Sigmoid colon (tissue), 7 donors: Measurements from ENCODE around the gene QRICH1. TPM values are rescaled to one million over a fixed set of nuclear protein-coding genes. Genes with fewer than 3 reads are reported as not detected.

Experiments used
- DNase-seq: peaks from one replicate; pipeline ENCODE4 v3.0.0-alpha.2; 2019
- H3K27ac ChIP-seq, 4 donors: fragments of 200-600 bp; sonication (generic); one replicate each; pipeline ENCODE4 v1.5.1; 2016 to 2019; ENCODE audit warnings: mild to moderate bottlenecking in 1 of 4
- H3K27me3 ChIP-seq, 3 donors: fragments of 200-600 bp; sonication (generic); one replicate each; pipeline ENCODE4 v1.5.1; 2019; ENCODE audit warnings: mild to moderate bottlenecking in 1 of 3
- H3K36me3 ChIP-seq, 4 donors: fragments of 200-600 bp; sonication (generic); one replicate each; pipeline ENCODE4 v1.5.1; 2016 to 2019
- H3K4me1 ChIP-seq, 4 donors: fragments of 200-600 bp; sonication (generic); one replicate each; pipeline ENCODE4 v1.5.1; 2017 to 2019
- H3K4me3 ChIP-seq, 4 donors: fragments of 200-600 bp; sonication (generic); one replicate each; pipeline ENCODE4 v1.5.1; 2017 to 2019; ENCODE audit warnings: mild to moderate bottlenecking in 2 of 4, moderate library complexity in 1 of 4
- H3K9me3 ChIP-seq, 4 donors: fragments of 200-600 bp in 3 of 4; sonication (generic) in 3 of 4; one replicate each; pipeline versions ENCODE4 v1.5.1 to v1.6.1; 2013 to 2019
- EP300 ChIP-seq, 4 donors: sonication (generic); formaldehyde crosslinking; IDR thresholded peaks; one replicate each; pipeline ENCODE4 v1.6.1; 2017; ENCODE audit warnings: antibody characterized with exemption in 4 of 4
- POLR2A ChIP-seq, 2 donors: fragments of 450-650 bp; IDR thresholded peaks; one replicate each; pipeline ENCODE4 v1.6.1; 2016; ENCODE audit warnings: antibody characterized with exemption in 2 of 2, mild to moderate bottlenecking in 2 of 2, moderate library complexity in 2 of 2
- POLR2AphosphoS5 ChIP-seq, 4 donors: sonication (generic); formaldehyde crosslinking; IDR thresholded peaks; one replicate each; pipeline ENCODE4 v1.6.1; 2017; ENCODE audit warnings: antibody characterized with exemption in 4 of 4
- WGBS, 2 donors: extraction: QIAGEN DNeasy Blood & Tissue Kit; methylation state at CpG; one replicate each; pipeline ENCODE4 v1.1.7; 2013; 5-methylcytosine and 5-hydroxymethylcytosine counted together
- intact Hi-C: fragments of 100-400 bp; cut with DNase I; formaldehyde crosslinking; loops from one replicate; pipeline ENCODE4 v1.15.1; 2023
- polyA plus RNA-seq, 3 donors: library from polyadenylated mRNA; stranded (reverse); fragments of 200-250 nt; gene quantifications; one replicate each; pipeline ENCODE4 v1.2.3, GENCODE V29; 2013
- total RNA-seq, 4 donors: library from RNA; depleted of rRNA; stranded (reverse); fragments of >200 nt; gene quantifications; one replicate each; pipeline ENCODE4 v1.1.0, GENCODE V29; 2016
- TF ChIP-seq, protein P1 (sequence below), 4 experiments: fragments of 450-650 bp in 3 of 4; fragments of 200-600 bp in 1 of 4; IDR thresholded peaks; one replicate each; pipeline ENCODE4 v1.5.1; 2016 to 2019; ENCODE audit warnings: antibody characterized with exemption in 4 of 4, mild to moderate bottlenecking in 3 of 4, moderate library complexity in 2 of 4
- donor health status: healthy with polysubstance abuse.
- donor health status: Bipolar disorder and iron deficiency.
- donor health status: healthy.

QRICH1 gene
- total and polyA plus RNA-seq, 7 donors: 16.8 to 255 (median 68.4) TPM

DNA sequence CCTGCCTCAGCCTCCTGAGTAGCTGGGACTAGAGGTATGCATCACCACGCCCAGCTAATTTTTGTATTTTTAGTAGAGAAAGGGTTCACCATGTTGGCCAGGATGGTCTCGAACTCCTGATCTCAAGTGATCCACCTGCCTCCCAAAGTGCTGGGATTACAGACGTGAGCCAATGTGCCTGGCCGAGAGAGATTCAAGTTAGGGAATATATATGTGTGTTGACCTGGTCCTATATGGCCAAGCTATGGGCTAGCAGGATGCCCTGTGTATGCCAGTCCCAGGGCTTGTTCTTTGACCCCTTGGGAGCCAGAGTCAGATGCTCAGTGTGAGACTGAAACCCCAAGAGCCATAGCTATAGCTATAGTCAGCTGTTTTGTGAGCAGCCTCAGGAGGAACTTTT, 70.1 kb downstream of the QRICH1 start:
- Histone ChIP-seq H3K27ac (no peak overlapping the region), H3K27me3 (no peaks in the 10 kb centered on the region), H3K9me3 (no peaks in the 10 kb centered on the region), H3K36me3 (peaks cover 4 to 43% (median 22%) of the 10 kb centered on the region in 4 donors), H3K4me3 (no peak overlapping the region), H3K4me1 (peaks cover 0 to 55% (median 46%) of the 10 kb centered on the region in 4 donors)
- TF ChIP-seq, protein P1, sequence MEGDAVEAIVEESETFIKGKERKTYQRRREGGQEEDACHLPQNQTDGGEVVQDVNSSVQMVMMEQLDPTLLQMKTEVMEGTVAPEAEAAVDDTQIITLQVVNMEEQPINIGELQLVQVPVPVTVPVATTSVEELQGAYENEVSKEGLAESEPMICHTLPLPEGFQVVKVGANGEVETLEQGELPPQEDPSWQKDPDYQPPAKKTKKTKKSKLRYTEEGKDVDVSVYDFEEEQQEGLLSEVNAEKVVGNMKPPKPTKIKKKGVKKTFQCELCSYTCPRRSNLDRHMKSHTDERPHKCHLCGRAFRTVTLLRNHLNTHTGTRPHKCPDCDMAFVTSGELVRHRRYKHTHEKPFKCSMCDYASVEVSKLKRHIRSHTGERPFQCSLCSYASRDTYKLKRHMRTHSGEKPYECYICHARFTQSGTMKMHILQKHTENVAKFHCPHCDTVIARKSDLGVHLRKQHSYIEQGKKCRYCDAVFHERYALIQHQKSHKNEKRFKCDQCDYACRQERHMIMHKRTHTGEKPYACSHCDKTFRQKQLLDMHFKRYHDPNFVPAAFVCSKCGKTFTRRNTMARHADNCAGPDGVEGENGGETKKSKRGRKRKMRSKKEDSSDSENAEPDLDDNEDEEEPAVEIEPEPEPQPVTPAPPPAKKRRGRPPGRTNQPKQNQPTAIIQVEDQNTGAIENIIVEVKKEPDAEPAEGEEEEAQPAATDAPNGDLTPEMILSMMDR (IDR thresholded peaks at IDR 0.05): no peak
- TF ChIP-seq EP300 (IDR thresholded peaks at IDR 0.05): no peak
- TF ChIP-seq POLR2AphosphoS5 (IDR thresholded peaks at IDR 0.05): no peak
- TF ChIP-seq POLR2A (IDR thresholded peaks at IDR 0.05): no peak
- intact Hi-C loops: loop anchor here (5.0 kb wide), 1 partner anchor 69 kb away; the partner anchor contains the start of gene QRICH1
- no peak for DNase-seq
- WGBS, 2 donors: 84 to 89% methylated on average over 4 of the region's 4 CpGs

DNA sequence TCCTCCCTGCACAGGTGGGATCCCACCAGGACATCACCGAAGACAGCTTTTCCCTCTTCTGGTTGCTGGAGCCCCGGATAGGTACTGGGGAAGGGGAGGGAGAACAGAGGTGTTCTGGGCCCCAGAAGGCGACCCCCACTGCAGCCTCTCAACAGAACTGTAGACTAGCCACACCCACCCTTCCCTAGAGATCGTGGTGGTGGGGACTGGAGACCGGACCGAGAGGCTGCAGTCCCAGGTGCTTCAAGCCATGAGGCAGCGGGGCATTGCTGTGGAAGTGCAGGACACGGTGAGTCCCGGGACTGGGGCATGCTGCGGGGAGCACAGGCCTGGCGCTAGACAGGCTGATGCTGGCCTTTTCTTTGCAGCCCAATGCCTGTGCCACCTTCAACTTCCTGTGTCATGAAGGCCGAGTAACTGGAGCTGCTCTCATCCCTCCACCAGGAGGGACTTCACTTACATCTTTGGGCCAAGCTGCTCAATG, 71.1 kb downstream of the QRICH1 start:
- peaks cover 0 to 52% (median 41%) of the 10 kb centered on the region in 4 donors for H3K4me1 ChIP-seq

DNA sequence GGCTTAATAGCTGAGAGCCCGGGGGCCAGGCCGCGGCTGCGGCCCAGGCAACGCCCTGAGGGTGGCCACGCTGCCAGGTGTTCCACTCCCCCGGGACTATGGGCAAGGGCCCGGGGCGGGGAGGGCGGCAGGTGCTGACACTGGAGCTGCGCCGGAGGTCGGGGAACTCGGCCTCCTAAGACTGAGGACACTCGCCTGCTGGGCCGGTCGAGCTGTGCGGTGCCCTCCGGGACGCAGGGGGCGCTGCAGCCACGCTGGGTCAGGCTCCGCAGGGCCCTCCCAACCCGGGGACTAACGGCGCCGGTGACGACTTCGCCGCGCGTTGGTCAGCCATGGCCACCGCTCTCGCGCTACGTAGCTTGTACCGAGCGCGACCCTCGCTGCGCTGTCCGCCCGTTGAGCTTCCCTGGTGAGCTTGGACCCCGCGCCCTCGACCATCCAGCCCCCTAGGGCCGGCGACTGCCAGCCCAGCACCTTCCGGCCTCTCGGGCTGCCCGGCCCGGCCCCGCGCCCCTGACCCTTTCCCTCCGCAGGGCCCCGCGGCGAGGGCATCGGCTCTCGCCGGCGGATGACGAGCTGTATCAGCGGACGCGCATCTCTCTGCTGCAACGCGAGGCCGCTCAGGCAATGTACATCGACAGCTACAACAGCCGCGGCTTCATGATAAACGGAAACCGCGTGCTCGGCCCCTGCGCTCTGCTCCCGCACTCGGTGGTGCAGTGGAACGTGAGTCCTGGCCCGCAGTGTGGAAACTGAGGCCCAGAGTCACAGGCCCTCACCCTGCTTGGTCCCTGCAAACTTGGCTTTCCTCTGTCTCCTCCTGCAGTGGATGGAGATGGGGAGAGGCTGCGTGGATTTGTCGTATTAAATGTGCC, 71.8 kb downstream of the QRICH1 start, which contains the start of gene NDUFAF3:
Gene NDUFAF3, plus strand, starts transcription at position 309 of the 875 bp plus-strand sequence. Its CDS starts 24 bp downstream, at position 333.
- TF ChIP-seq, protein P1 (IDR thresholded peaks at IDR 0.05): peak; percentile 96 to 98 (median 96)
- TF ChIP-seq POLR2A (IDR thresholded peaks at IDR 0.05) (peak; percentile 76 to 86), POLR2AphosphoS5 (IDR thresholded peaks at IDR 0.05) (peak; percentile 86 to 97 (median 94)), EP300 (IDR thresholded peaks at IDR 0.05) (no peak)
- 0 to 1% methylated on average over 83 of the region's 83 CpGs for WGBS, 2 donors

More for the DNA sequence above, 71.1 kb downstream of the QRICH1 start:
- peak overlapping the region; percentile 99 to 100 (median 100) for H3K27ac ChIP-seq
- no peaks in the 10 kb centered on the region for H3K27me3 ChIP-seq
- no peak for TF ChIP-seq EP300 (IDR thresholded peaks at IDR 0.05)
- TF ChIP-seq POLR2A (IDR thresholded peaks at IDR 0.05): no peak
- TF ChIP-seq, protein P1 (IDR thresholded peaks at IDR 0.05): no peak
- TF ChIP-seq POLR2AphosphoS5 (IDR thresholded peaks at IDR 0.05): no peak
- DNase-seq: peak; percentile 70
- no peaks in the 10 kb centered on the region for H3K9me3 ChIP-seq
- peaks cover 4 to 43% (median 22%) of the 10 kb centered on the region in 4 donors for H3K36me3 ChIP-seq
- WGBS, 2 donors: 6 to 22% methylated on average over 12 of the region's 12 CpGs
- intact Hi-C loops: loop anchor here (5.0 kb wide), 1 partner anchor 70 kb away; the partner anchor contains the start of gene QRICH1
- peak overlapping the region; percentile 79 to 96 (median 82) for H3K4me3 ChIP-seq

DNA sequence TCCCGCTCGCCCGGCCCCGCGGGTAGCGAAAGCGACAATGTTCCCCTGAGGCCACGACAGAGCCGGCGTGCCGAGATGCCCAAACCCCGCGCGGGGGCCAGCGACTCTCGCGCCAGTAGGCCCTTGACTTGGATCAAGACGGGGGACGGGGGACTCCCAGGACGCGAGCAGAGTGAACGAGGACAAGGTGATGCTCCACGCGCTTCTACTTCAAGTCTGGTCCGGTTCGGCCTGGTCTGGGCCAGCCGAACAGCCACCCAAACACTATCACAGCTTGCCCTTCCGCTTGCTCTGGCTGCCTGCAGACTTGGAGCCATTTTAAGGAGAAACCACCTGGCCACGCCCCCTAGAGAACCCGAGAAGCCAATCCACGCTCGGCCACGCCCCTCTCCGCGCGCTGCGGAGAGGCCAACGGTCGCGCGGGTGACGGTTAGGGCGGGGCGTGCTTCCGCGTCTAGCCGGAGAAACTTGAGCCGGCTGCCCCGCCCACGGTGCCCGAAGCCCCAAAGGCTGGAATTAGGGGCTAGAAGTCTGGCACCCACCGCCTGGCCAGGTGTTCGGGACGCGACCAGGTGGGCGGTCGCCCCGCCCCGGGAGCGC, 72.6 kb downstream of the QRICH1 start:
- no peaks in the 10 kb centered on the region for H3K9me3 ChIP-seq
- peak overlapping the region; percentile 99 to 100 (median 100) for H3K27ac ChIP-seq
- peak; percentile 99 for DNase-seq
- H3K27me3 ChIP-seq: no peaks in the 10 kb centered on the region
- TF ChIP-seq, protein P1 (IDR thresholded peaks at IDR 0.05): no peak
- TF ChIP-seq EP300 (IDR thresholded peaks at IDR 0.05) (no peak), POLR2A (IDR thresholded peaks at IDR 0.05) (peak; percentile 91 to 95), POLR2AphosphoS5 (IDR thresholded peaks at IDR 0.05) (peak; percentile 93 to 100 (median 98))
- intact Hi-C loops: loop anchor here (5.0 kb wide), 1 partner anchor 71 kb away; the partner anchor contains the start of gene QRICH1
- H3K4me1 ChIP-seq: peaks cover 0 to 56% (median 47%) of the 10 kb centered on the region in 4 donors
- H3K4me3 ChIP-seq: peak overlapping the region; percentile 79 to 96 (median 82)
- 0% methylated on average over 60 of the region's 60 CpGs for WGBS, 2 donors
- peaks cover 4 to 37% (median 22%) of the 10 kb centered on the region in 4 donors for H3K36me3 ChIP-seq

More for the DNA sequence above, 71.8 kb downstream of the QRICH1 start, which contains the start of gene NDUFAF3:
- peaks cover 0 to 55% (median 47%) of the 10 kb centered on the region in 4 donors for H3K4me1 ChIP-seq
- no peaks in the 10 kb centered on the region for H3K9me3 ChIP-seq
- no peaks in the 10 kb centered on the region for H3K27me3 ChIP-seq
- peak within 1 kb of the TSS; percentile 79 to 96 (median 82) for H3K4me3 ChIP-seq
- H3K36me3 ChIP-seq: peaks cover 4 to 39% (median 22%) of the 10 kb centered on the region in 4 donors
- peak; percentile 96 for DNase-seq
- intact Hi-C loops: loop anchor here (5.0 kb wide), 1 partner anchor 70 kb away; the partner anchor contains the start of gene QRICH1
- H3K27ac ChIP-seq: peak within 1 kb of the TSS; percentile 99 to 100 (median 100)
